ENCODE results near the gene NEK11. TPM values are rescaled to one million over a fixed set of nuclear protein-coding genes. Genes with fewer than 3 reads are reported as not detected.

NEK11 gene
- total RNA-seq, 2 experiments from 2014 or later, result 1.2 to 1.6 TPM

DNA sequence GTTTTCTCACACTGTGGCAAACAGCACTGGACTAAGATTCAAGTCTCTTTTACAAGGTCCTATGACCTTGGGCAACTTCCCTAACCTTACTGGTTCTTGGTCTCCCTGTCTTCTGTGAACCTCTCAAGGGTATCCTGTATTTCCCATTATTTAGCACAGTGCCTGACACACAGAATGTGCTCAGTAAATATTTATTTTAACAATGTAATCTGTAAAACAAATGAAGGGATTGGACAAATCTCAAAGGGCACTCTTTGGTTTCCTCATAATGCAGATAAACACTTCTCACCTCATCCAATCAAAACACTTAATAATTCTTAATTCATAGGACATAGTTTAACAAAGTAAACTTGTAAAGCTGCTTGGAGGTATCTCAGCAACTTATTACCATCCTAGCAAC, 367.7 kb downstream of the NEK11 start:
- Mint-ChIP-seq H3K4me3 (no peak overlapping the region), H3K27ac (no peak overlapping the region), H3K4me1 (ENCODE audit: low read depth) (no peaks in the 10 kb centered on the region), H3K27me3 (peaks cover 4% of the 10 kb centered on the region), H3K9me3 (no peaks in the 10 kb centered on the region), H3K36me3 (ENCODE audit: low read depth) (no peaks in the 10 kb centered on the region)
- ATAC-seq (no peak), DNase-seq (no peak)
- POLR2A ChIA-PET, result no interaction called here
- intact Hi-C loops (cut with micrococcal nuclease), result no loop called here
- CTCF ChIA-PET, result no interaction called here
- TF ChIP-seq, protein P1, sequence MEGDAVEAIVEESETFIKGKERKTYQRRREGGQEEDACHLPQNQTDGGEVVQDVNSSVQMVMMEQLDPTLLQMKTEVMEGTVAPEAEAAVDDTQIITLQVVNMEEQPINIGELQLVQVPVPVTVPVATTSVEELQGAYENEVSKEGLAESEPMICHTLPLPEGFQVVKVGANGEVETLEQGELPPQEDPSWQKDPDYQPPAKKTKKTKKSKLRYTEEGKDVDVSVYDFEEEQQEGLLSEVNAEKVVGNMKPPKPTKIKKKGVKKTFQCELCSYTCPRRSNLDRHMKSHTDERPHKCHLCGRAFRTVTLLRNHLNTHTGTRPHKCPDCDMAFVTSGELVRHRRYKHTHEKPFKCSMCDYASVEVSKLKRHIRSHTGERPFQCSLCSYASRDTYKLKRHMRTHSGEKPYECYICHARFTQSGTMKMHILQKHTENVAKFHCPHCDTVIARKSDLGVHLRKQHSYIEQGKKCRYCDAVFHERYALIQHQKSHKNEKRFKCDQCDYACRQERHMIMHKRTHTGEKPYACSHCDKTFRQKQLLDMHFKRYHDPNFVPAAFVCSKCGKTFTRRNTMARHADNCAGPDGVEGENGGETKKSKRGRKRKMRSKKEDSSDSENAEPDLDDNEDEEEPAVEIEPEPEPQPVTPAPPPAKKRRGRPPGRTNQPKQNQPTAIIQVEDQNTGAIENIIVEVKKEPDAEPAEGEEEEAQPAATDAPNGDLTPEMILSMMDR (IDR thresholded peaks at IDR 0.05), result no peak

DNA sequence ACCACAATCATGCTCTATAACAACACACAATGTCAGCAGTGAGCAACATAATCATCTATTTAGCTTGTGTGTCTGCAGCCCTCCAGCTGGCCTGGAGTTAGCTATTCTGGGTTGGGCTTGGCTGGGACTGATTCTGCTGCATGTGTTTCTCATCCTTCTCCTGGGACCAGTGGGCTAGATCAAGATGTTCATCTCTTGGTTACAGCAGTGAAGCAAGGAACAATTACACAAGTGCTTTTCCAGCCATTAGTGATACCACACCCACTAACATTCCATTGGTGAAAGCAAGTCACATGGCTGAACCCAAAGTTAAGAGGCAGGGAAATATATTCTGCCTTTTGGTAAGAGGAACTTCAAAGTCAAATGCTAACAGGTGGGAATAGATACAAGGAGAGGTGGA, 369.5 kb downstream of the NEK11 start:
- Mint-ChIP-seq H3K9me3 (no peaks in the 10 kb centered on the region), H3K4me3 (no peak overlapping the region), H3K36me3 (ENCODE audit: low read depth) (no peaks in the 10 kb centered on the region), H3K4me1 (ENCODE audit: low read depth) (no peaks in the 10 kb centered on the region), H3K27me3 (peaks cover 4% of the 10 kb centered on the region), H3K27ac (no peak overlapping the region)
- TF ChIP-seq, protein P1 (IDR thresholded peaks at IDR 0.05), result no peak
- ATAC-seq (no peak), DNase-seq (no peak)
- ChIA-PET CTCF (no interaction called here), POLR2A (no interaction called here)
- intact Hi-C loops (cut with micrococcal nuclease), result no loop called here

DNA sequence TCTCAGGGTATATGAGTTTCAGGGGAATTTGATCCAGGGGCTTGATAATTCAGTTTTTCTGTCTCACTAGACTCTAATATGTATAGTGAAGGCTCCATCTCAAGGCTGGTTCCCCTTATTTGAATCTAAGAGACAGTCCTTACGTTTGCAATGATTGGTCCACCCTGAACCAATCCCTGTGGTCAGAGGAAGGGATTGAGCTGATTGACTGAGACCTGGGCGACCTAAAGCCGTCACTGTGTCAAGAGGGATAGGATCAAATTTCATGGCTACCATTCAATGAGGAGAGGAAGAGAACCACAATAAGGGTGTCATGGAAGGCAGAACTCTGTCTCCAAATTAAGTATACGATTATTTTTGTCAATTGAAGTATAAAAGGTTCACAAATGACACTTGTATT, 371.2 kb downstream of the NEK11 start:
- H3K4me3 Mint-ChIP-seq, result no peak overlapping the region
- DNase-seq (no peak), ATAC-seq (no peak)
- H3K27ac Mint-ChIP-seq, result no peak overlapping the region
- CTCF ChIA-PET, result no interaction called here
- H3K9me3 Mint-ChIP-seq, result no peaks in the 10 kb centered on the region
- peaks cover 4% of the 10 kb centered on the region for H3K27me3 Mint-ChIP-seq
- intact Hi-C loops (cut with micrococcal nuclease), result no loop called here
- TF ChIP-seq, protein P1 (IDR thresholded peaks at IDR 0.05), result no peak
- peaks cover 2% of the 10 kb centered on the region for H3K4me1 Mint-ChIP-seq (ENCODE audit: low read depth)
- H3K36me3 Mint-ChIP-seq (ENCODE audit: low read depth), result no peaks in the 10 kb centered on the region
- POLR2A ChIA-PET, result no interaction called here

Other genes starting within 250 kb of the NEK11 start
- gene ATP2C1, start 132.8 kb upstream of the NEK11 start, total RNA-seq, result 10 to 100 TPM; 46.4 to 46.8 TPM
- gene ASTE1, start 52 bp upstream of the NEK11 start, total RNA-seq, result 10 to 100 TPM in 1 of 2 experiments, 1 to 10 TPM in 1; 8.5 to 10.3 TPM

All from activated CD8-positive, alpha-beta T cell treated with anti-CD3 and anti-CD28 coated beads for 36 hours (primary cell).